Measurements from ENCODE around the gene AK3.

Gene AK3

GRCh38 chr9:4674783-4675182 is 66.2 kb downstream of the AK3 start:
- no peak for DNase-seq
- H3K27me3 ChIP-seq (replicated peaks; ENCODE audit: control insufficient read depth, insufficient read depth, low read length, poor library complexity, severe bottlenecking): no peaks in the 10 kb centered on the region

GRCh38 chr9:4671737-4672136 is 69.3 kb downstream of the AK3 start:
- Histone ChIP-seq H3K4me3 (ENCODE audit: insufficient read depth, low read depth, low read length, poor library complexity, severe bottlenecking) (no peak overlapping the region), H3K27me3 (replicated peaks; ENCODE audit: control insufficient read depth, insufficient read depth, low read length, poor library complexity, severe bottlenecking) (no peaks in the 10 kb centered on the region), H3K36me3 (ENCODE audit: control insufficient read depth, insufficient read depth, low read length) (no peaks in the 10 kb centered on the region), H3K4me1 (ENCODE audit: control insufficient read depth, insufficient read depth, low read length, poor library complexity, severe bottlenecking) (peaks cover 17% of the 10 kb centered on the region), H3K27ac (ENCODE audit: insufficient read depth, low read length, poor library complexity, severe bottlenecking) (no peak overlapping the region), H3K9me3 (ENCODE audit: control insufficient read depth, low read length) (no peaks in the 10 kb centered on the region)
- no peak for DNase-seq

More at GRCh38 chr9:4674783-4675182, 66.2 kb downstream of the AK3 start:
- H3K27ac ChIP-seq (ENCODE audit: insufficient read depth, low read length, poor library complexity, severe bottlenecking): no peak overlapping the region
- peaks cover 6% of the 10 kb centered on the region for H3K4me1 ChIP-seq (ENCODE audit: control insufficient read depth, insufficient read depth, low read length, poor library complexity, severe bottlenecking)
- H3K4me3 ChIP-seq (ENCODE audit: insufficient read depth, low read depth, low read length, poor library complexity, severe bottlenecking): no peak overlapping the region
- no peaks in the 10 kb centered on the region for H3K36me3 ChIP-seq (ENCODE audit: control insufficient read depth, insufficient read depth, low read length)
- no peaks in the 10 kb centered on the region for H3K9me3 ChIP-seq (ENCODE audit: control insufficient read depth, low read length)

GRCh38 chr9:4670591-4670990 is 70.4 kb downstream of the AK3 start:
- Histone ChIP-seq H3K4me3 (ENCODE audit: insufficient read depth, low read depth, low read length, poor library complexity, severe bottlenecking) (no peak overlapping the region), H3K36me3 (ENCODE audit: control insufficient read depth, insufficient read depth, low read length) (no peaks in the 10 kb centered on the region), H3K27ac (ENCODE audit: insufficient read depth, low read length, poor library complexity, severe bottlenecking) (no peak overlapping the region), H3K4me1 (ENCODE audit: control insufficient read depth, insufficient read depth, low read length, poor library complexity, severe bottlenecking) (peaks cover 19% of the 10 kb centered on the region), H3K27me3 (replicated peaks; ENCODE audit: control insufficient read depth, insufficient read depth, low read length, poor library complexity, severe bottlenecking) (no peaks in the 10 kb centered on the region), H3K9me3 (ENCODE audit: control insufficient read depth, low read length) (no peaks in the 10 kb centered on the region)
- no peak for DNase-seq

- no peak for DNase-seq
- Histone ChIP-seq H3K27me3 (replicated peaks; ENCODE audit: control insufficient read depth, insufficient read depth, low read length, poor library complexity, severe bottlenecking) (no peaks in the 10 kb centered on the region), H3K9me3 (ENCODE audit: control insufficient read depth, low read length) (no peaks in the 10 kb centered on the region), H3K4me3 (ENCODE audit: insufficient read depth, low read depth, low read length, poor library complexity, severe bottlenecking) (no peak overlapping the region), H3K36me3 (ENCODE audit: control insufficient read depth, insufficient read depth, low read length) (no peaks in the 10 kb centered on the region), H3K4me1 (ENCODE audit: control insufficient read depth, insufficient read depth, low read length, poor library complexity, severe bottlenecking) (peaks cover 23% of the 10 kb centered on the region), H3K27ac (ENCODE audit: insufficient read depth, low read length, poor library complexity, severe bottlenecking) (no peak overlapping the region)
These were observed 71.1 kb downstream of the AK3 start for GRCh38 chr9:4669890-4670289.

DNA sequence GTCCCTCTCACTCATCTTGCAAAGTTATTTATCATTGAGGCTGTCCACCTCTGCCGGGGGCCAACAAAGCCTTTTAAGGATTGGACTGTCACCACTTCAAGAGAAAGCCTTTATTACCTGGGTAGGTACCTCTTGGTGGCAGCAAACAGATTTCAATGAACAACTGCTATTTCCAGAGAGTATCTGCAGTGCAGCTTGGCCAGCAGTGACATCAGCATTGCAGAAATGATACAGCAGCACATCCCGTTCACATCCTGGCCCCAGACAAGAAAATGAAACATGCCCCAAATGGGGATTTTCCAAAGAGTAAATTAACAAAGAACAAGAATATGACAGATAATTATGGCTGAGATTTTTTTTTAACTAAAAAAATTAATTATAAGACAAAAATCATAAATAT is 72.4 kb downstream of the AK3 start:
- H3K9me3 ChIP-seq (ENCODE audit: control insufficient read depth, low read length): no peaks in the 10 kb centered on the region
- no peak for DNase-seq
- no peaks in the 10 kb centered on the region for H3K27me3 ChIP-seq (replicated peaks; ENCODE audit: control insufficient read depth, insufficient read depth, low read length, poor library complexity, severe bottlenecking)
- H3K4me3 ChIP-seq (ENCODE audit: insufficient read depth, low read depth, low read length, poor library complexity, severe bottlenecking): no peak overlapping the region
- peaks cover 33% of the 10 kb centered on the region for H3K4me1 ChIP-seq (ENCODE audit: control insufficient read depth, insufficient read depth, low read length, poor library complexity, severe bottlenecking)
- no peaks in the 10 kb centered on the region for H3K36me3 ChIP-seq (ENCODE audit: control insufficient read depth, insufficient read depth, low read length)
- no peak overlapping the region for H3K27ac ChIP-seq (ENCODE audit: insufficient read depth, low read length, poor library complexity, severe bottlenecking)

DNA sequence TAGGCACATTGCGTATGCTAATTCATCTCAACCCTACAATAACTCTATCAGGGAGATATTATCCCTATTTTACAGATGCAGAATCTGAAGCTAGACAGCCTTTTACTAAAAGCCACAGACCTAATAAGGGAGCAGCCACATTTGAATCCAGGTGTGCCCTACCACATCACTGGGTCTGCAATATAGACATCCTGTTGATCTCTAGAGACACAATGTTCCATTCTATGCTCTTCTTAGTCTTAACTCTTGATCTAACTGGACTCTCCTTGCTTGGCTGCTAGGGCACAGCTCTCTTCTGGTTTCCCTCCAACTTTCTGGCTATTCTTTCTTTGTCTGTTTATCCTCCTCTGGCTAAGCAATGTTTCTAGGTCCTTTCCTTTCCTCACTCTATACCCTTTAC is 73.3 kb downstream of the AK3 start:
- Histone ChIP-seq H3K36me3 (ENCODE audit: control insufficient read depth, insufficient read depth, low read length) (no peaks in the 10 kb centered on the region), H3K27ac (ENCODE audit: insufficient read depth, low read length, poor library complexity, severe bottlenecking) (no peak overlapping the region), H3K27me3 (replicated peaks; ENCODE audit: control insufficient read depth, insufficient read depth, low read length, poor library complexity, severe bottlenecking) (no peaks in the 10 kb centered on the region), H3K9me3 (ENCODE audit: control insufficient read depth, low read length) (no peaks in the 10 kb centered on the region), H3K4me3 (ENCODE audit: insufficient read depth, low read depth, low read length, poor library complexity, severe bottlenecking) (no peak overlapping the region), H3K4me1 (ENCODE audit: control insufficient read depth, insufficient read depth, low read length, poor library complexity, severe bottlenecking) (peaks cover 42% of the 10 kb centered on the region)
- no peak for DNase-seq

GRCh38 chr9:4666042-4666699 is 74.8 kb downstream of the AK3 start, which contains the start of gene SPATA6L:
TSS of gene SPATA6L (minus strand) at chr9:4666480. CDS start at chr9:4666250, 230 bp downstream.
- H3K27me3 ChIP-seq (replicated peaks; ENCODE audit: control insufficient read depth, insufficient read depth, low read length, poor library complexity, severe bottlenecking): no peaks in the 10 kb centered on the region
- H3K4me3 ChIP-seq (ENCODE audit: insufficient read depth, low read depth, low read length, poor library complexity, severe bottlenecking): peak within 1 kb of the TSS; percentile 52
- H3K4me1 ChIP-seq (ENCODE audit: control insufficient read depth, insufficient read depth, low read length, poor library complexity, severe bottlenecking): peaks cover 50% of the 10 kb centered on the region
- peak within 1 kb of the TSS; percentile 52 for H3K27ac ChIP-seq (ENCODE audit: insufficient read depth, low read length, poor library complexity, severe bottlenecking)
- H3K36me3 ChIP-seq (ENCODE audit: control insufficient read depth, insufficient read depth, low read length): no peaks in the 10 kb centered on the region
- H3K9me3 ChIP-seq (ENCODE audit: control insufficient read depth, low read length): no peaks in the 10 kb centered on the region
- DNase-seq: peak in 2 of 3 donors; percentile 24 to 29

DNA sequence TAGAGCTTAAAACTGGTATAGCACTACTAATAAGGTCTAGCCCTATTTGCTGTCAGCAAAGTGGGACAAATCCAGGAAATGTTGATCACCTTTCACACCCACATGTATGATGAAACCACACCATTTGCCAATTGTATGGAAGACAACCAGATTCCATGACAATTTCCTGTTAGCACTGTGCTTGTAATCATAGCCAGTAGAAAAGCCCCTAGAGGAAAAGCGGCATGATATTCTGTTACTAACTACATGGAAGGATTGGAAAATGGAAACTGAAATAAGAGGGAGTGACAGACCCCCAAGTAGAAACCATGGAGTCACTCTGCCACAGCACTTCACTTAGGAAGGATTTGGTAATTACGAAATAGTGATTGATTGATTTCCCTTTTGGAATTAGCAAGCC is 75.6 kb downstream of the AK3 start:
- H3K4me1 ChIP-seq (ENCODE audit: control insufficient read depth, insufficient read depth, low read length, poor library complexity, severe bottlenecking): peaks cover 50% of the 10 kb centered on the region
- no peak for DNase-seq
- no peaks in the 10 kb centered on the region for H3K36me3 ChIP-seq (ENCODE audit: control insufficient read depth, insufficient read depth, low read length)
- H3K27me3 ChIP-seq (replicated peaks; ENCODE audit: control insufficient read depth, insufficient read depth, low read length, poor library complexity, severe bottlenecking): no peaks in the 10 kb centered on the region
- no peak overlapping the region for H3K4me3 ChIP-seq (ENCODE audit: insufficient read depth, low read depth, low read length, poor library complexity, severe bottlenecking)
- peak overlapping the region; percentile 11 for H3K27ac ChIP-seq (ENCODE audit: insufficient read depth, low read length, poor library complexity, severe bottlenecking)
- no peaks in the 10 kb centered on the region for H3K9me3 ChIP-seq (ENCODE audit: control insufficient read depth, low read length)

- DNase-seq: no peak
- Histone ChIP-seq H3K9me3 (ENCODE audit: control insufficient read depth, low read length) (no peaks in the 10 kb centered on the region), H3K4me1 (ENCODE audit: control insufficient read depth, insufficient read depth, low read length, poor library complexity, severe bottlenecking) (peaks cover 50% of the 10 kb centered on the region), H3K27me3 (replicated peaks; ENCODE audit: control insufficient read depth, insufficient read depth, low read length, poor library complexity, severe bottlenecking) (no peaks in the 10 kb centered on the region), H3K27ac (ENCODE audit: insufficient read depth, low read length, poor library complexity, severe bottlenecking) (peak overlapping the region; percentile 49), H3K36me3 (ENCODE audit: control insufficient read depth, insufficient read depth, low read length) (no peaks in the 10 kb centered on the region), H3K4me3 (ENCODE audit: insufficient read depth, low read depth, low read length, poor library complexity, severe bottlenecking) (peak overlapping the region; percentile 91)
These were observed 77.0 kb downstream of the AK3 start for GRCh38 chr9:4663956-4664355.

DNA sequence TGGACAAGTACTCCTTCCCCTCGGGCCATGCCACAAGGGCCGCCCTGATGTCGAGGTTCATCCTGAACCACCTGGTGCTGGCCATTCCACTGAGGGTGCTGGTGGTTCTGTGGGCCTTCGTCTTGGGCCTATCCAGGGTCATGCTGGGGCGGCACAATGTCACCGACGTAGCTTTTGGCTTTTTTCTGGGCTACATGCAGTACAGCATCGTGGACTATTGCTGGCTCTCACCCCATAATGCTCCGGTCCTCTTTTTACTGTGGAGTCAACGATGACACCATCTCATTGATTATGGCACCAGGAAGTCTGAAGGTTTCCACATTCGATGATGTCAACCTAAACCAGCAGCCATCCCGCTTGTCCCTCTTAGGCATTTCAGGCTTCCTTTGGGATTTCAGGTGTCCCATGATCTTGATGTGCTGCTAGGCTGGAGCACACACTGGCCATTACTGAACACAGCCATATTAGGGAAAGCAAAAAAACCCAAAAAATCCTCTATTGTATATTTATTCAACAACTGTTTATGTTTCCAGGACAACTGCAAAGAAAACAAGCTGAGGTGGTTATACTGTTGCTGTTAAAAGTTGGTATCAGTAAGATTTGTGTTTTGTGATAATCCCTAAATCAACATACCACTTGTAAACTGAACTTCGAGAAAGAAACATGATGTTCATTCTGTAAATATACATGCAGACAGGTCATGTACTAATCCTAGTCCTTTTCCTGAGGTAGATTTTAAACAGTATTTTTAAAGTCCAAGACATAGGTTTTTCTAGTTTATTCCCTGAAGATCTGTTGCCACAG is 77.8 kb downstream of the AK3 start:
- Histone ChIP-seq H3K36me3 (ENCODE audit: control insufficient read depth, insufficient read depth, low read length) (no peaks in the 10 kb centered on the region), H3K4me1 (ENCODE audit: control insufficient read depth, insufficient read depth, low read length, poor library complexity, severe bottlenecking) (peaks cover 47% of the 10 kb centered on the region), H3K27ac (ENCODE audit: insufficient read depth, low read length, poor library complexity, severe bottlenecking) (peak overlapping the region; percentile 74), H3K27me3 (replicated peaks; ENCODE audit: control insufficient read depth, insufficient read depth, low read length, poor library complexity, severe bottlenecking) (no peaks in the 10 kb centered on the region), H3K4me3 (ENCODE audit: insufficient read depth, low read depth, low read length, poor library complexity, severe bottlenecking) (peak overlapping the region; percentile 91), H3K9me3 (ENCODE audit: control insufficient read depth, low read length) (no peaks in the 10 kb centered on the region)
- peak in 1 of 3 donors; percentile 10 for DNase-seq
